SU-DHL-6 (cell line): ENCODE measurements around the gene MATK.

ENCODE experiments used
- H2AFZ ChIP-seq: fragments of 200-600 bp; sonication (generic); 2 replicates; pipeline ENCODE4 v1.6.1; 2014; ENCODE audit warnings: low read depth, mild to moderate bottlenecking, moderate library complexity, mixed read lengths, antibody characterized with exemption, low read length; ENCODE audit not compliant: severe bottlenecking
- H3F3A ChIP-seq: fragments of 200-600 bp; shearing (Covaris generic); 2 replicates; pipeline ENCODE4 v1.6.0; 2016; ENCODE audit warnings: antibody characterized with exemption, mild to moderate bottlenecking; ENCODE audit not compliant: insufficient read depth
- H3K27ac ChIP-seq: fragments of 200-600 bp; sonication (generic); 2 replicates; pipeline ENCODE4 v1.5.1; 2016; ENCODE audit warnings: low read depth, mild to moderate bottlenecking, low read length, moderate library complexity, mixed read lengths
- H3K27me3 ChIP-seq: fragments of 200-600 bp; sonication (generic), shearing (Covaris generic); 2 replicates; pipeline ENCODE4 v1.6.0; 2014; ENCODE audit warnings: mild to moderate bottlenecking, low read length
- H3K36me3 ChIP-seq: fragments of 200-600 bp; sonication (generic); 2 replicates; pipeline ENCODE4 v1.6.1; 2014; ENCODE audit warnings: mild to moderate bottlenecking, low read length, mixed read lengths
- H3K4me2 ChIP-seq: fragments of 300-600, 200-600 bp; shearing (Covaris generic), sonication (generic); 2 replicates; pipeline ENCODE4 v1.6.0; 2014; ENCODE audit warnings: low read length, low read depth, mild to moderate bottlenecking; ENCODE audit not compliant: poor library complexity, severe bottlenecking
- H3K4me3 ChIP-seq: fragments of 200-600 bp; sonication (generic); 2 replicates; pipeline ENCODE4 v1.5.1; 2014; ENCODE audit warnings: antibody characterized with exemption, low read length, mild to moderate bottlenecking, mixed read lengths; ENCODE audit not compliant: insufficient read depth, poor library complexity, severe bottlenecking
- H3K79me2 ChIP-seq: fragments of 200-600 bp; sonication (generic); 2 replicates; pipeline ENCODE4 v1.6.1; 2014; ENCODE audit warnings: mild to moderate bottlenecking, low read length, moderate library complexity; ENCODE audit not compliant: insufficient read depth
- H3K9ac ChIP-seq: fragments of 200-600 bp; sonication (generic); 2 replicates; pipeline ENCODE4 v1.7.0; 2014; ENCODE audit warnings: mild to moderate bottlenecking, low read length
- H3K9me2 ChIP-seq: fragments of 200-600 bp; sonication (generic); replicated peaks from 2 replicates; pipeline ENCODE4 v1.6.1; 2014; ENCODE audit warnings: low read length; ENCODE audit not compliant: insufficient read depth
- H3K9me3 ChIP-seq: fragments of 200-600 bp; sonication (generic); 2 replicates; pipeline ENCODE4 v1.6.1; 2014; ENCODE audit warnings: low read length, mixed read lengths; ENCODE audit not compliant: insufficient read depth
- H4K20me1 ChIP-seq: fragments of 200-600 bp; sonication (generic); 2 replicates; pipeline ENCODE4 v1.6.1; 2014; ENCODE audit warnings: low read depth, mild to moderate bottlenecking, antibody characterized with exemption, low read length, moderate library complexity, mixed read lengths
- CTCF ChIP-seq: fragments of 200-600 bp; sonication (generic); IDR thresholded peaks from one replicate; pipeline ENCODE4 v1.5.1; 2017; ENCODE audit warnings: antibody characterized with exemption, mild to moderate bottlenecking, low read length, moderate library complexity; ENCODE audit not compliant: insufficient read depth, poor library complexity, severe bottlenecking
- EZH2phosphoT487 ChIP-seq: fragments of 200-600 bp; sonication (generic), shearing (Covaris generic); conservative IDR thresholded peaks from 2 replicates; pipeline ENCODE4 v1.6.1; 2018; ENCODE audit warnings: mild to moderate bottlenecking, antibody characterized with exemption, low read length, moderate library complexity, mixed read lengths

The MATK gene

GRCh38 chr19:3833578-3834348 lies 47.6 kb upstream of the MATK start:
- no peak for TF ChIP-seq CTCF
- TF ChIP-seq EZH2phosphoT487, result no peak
- Histone ChIP-seq H3K9me3 (peaks cover 10% of the 10 kb centered on the region; the same call in 1 of the 2 replicates), H3K9me2 (no peaks in the 10 kb centered on the region), H3K4me2 (no peak overlapping the region), H3K9ac (no peak overlapping the region), H3K4me3 (no peak overlapping the region), H2AFZ (no peak overlapping the region), H3K36me3 (no peaks in the 10 kb centered on the region), H3K27me3 (no peaks in the 10 kb centered on the region), H3K27ac (no peak overlapping the region), H4K20me1 (no peaks in the 10 kb centered on the region), H3F3A (no peaks in the 10 kb centered on the region), H3K79me2 (no peaks in the 10 kb centered on the region)

GRCh38 chr19:3832001-3832400 lies 45.8 kb upstream of the MATK start:
- Histone ChIP-seq H3K27ac (no peak overlapping the region), H3K36me3 (no peaks in the 10 kb centered on the region), H3K79me2 (no peaks in the 10 kb centered on the region), H3K27me3 (no peaks in the 10 kb centered on the region), H3K4me3 (no peak overlapping the region), H3K9me3 (no peaks in the 10 kb centered on the region), H4K20me1 (no peaks in the 10 kb centered on the region), H3K9ac (no peak overlapping the region), H2AFZ (no peak overlapping the region), H3K4me2 (no peak overlapping the region), H3K9me2 (no peaks in the 10 kb centered on the region), H3F3A (no peaks in the 10 kb centered on the region)
- no peak for TF ChIP-seq EZH2phosphoT487
- TF ChIP-seq CTCF, result no peak

GRCh38 chr19:3831601-3832000 lies 45.4 kb upstream of the MATK start:
- Histone ChIP-seq H3K9me3 (no peaks in the 10 kb centered on the region), H4K20me1 (no peaks in the 10 kb centered on the region), H3K4me2 (no peak overlapping the region), H2AFZ (no peak overlapping the region), H3K27me3 (no peaks in the 10 kb centered on the region), H3K27ac (no peak overlapping the region), H3K79me2 (no peaks in the 10 kb centered on the region), H3K4me3 (no peak overlapping the region), H3K9me2 (no peaks in the 10 kb centered on the region), H3K36me3 (no peaks in the 10 kb centered on the region), H3K9ac (no peak overlapping the region), H3F3A (no peaks in the 10 kb centered on the region)
- TF ChIP-seq CTCF (no peak), EZH2phosphoT487 (no peak)
